Spleen (tissue), 11 donors: Measurements from ENCODE around the gene UQCC3. TPM values are rescaled to one million over a fixed set of nuclear protein-coding genes. Genes with fewer than 3 reads are reported as not detected.

Source experiments
- DNase-seq: peaks from one replicate; pipeline ENCODE4 v3.0.0-alpha.2; 2020
- H3K27ac ChIP-seq, 8 donors: fragments of 200-600 bp; sonication (generic) in 7 of 8; 1 replicate in 4 of 8; 2 replicates in 4 of 8; pipeline versions ENCODE4 v1.5.0 to v1.8.0; 2016 to 2021; ENCODE audit warnings: inconsistent platforms in 4 of 8, mild to moderate bottlenecking in 4 of 8, moderate library complexity in 1 of 8
- H3K27me3 ChIP-seq, 7 donors: fragments of 200-600 bp; sonication (generic) in 6 of 7; replicated peaks in 1 of 7; 1 replicate in 4 of 7; 2 replicates in 3 of 7; pipeline versions ENCODE4 v1.5.0 to v1.8.0; 2016 to 2021; ENCODE audit warnings: inconsistent platforms in 3 of 7, mild to moderate bottlenecking in 1 of 7
- H3K36me3 ChIP-seq, 6 donors: fragments of 200-600 bp; sonication (generic) in 5 of 6; 1 replicate in 4 of 6; 2 replicates in 2 of 6; pipeline versions ENCODE4 v1.5.0 to v1.8.0; 2016 to 2021; ENCODE audit warnings: inconsistent platforms in 2 of 6
- H3K4me1 ChIP-seq, 6 donors: fragments of 200-600 bp; sonication (generic) in 5 of 6; 1 replicate in 3 of 6; 2 replicates in 3 of 6; pipeline versions ENCODE4 v1.5.0 to v1.8.0; 2016 to 2021; ENCODE audit warnings: inconsistent platforms in 3 of 6
- H3K4me3 ChIP-seq, 8 donors: fragments of 200-600 bp; sonication (generic) in 7 of 8; 1 replicate in 4 of 8; 2 replicates in 4 of 8; pipeline versions ENCODE4 v1.5.0 to v1.8.0; 2016 to 2021; ENCODE audit warnings: inconsistent platforms in 4 of 8, mild to moderate bottlenecking in 4 of 8, moderate library complexity in 2 of 8
- H3K9me3 ChIP-seq, 8 donors: fragments of 200-600 bp; sonication (generic) in 7 of 8; 1 replicate in 4 of 8; 2 replicates in 4 of 8; pipeline versions ENCODE4 v1.5.0 to v1.8.0; 2016 to 2021; ENCODE audit warnings: inconsistent platforms in 4 of 8
- POLR2A ChIP-seq, 3 donors: fragments of 450-650 bp; IDR thresholded peaks; one replicate each; pipeline ENCODE4 v1.5.1; 2017; ENCODE audit warnings: antibody characterized with exemption in 3 of 3, mild to moderate bottlenecking in 1 of 3
- POLR2AphosphoS5 ChIP-seq, 3 donors: sonication (generic); formaldehyde crosslinking; IDR thresholded peaks; one replicate each; pipeline ENCODE4 v1.5.1; 2017; ENCODE audit warnings: antibody characterized with exemption in 3 of 3
- WGBS, 5 donors: extraction: QIAGEN DNeasy Blood & Tissue Kit in 3 of 5; methylation state at CpG; one replicate each; pipeline versions ENCODE4 v1.1.5 to v1.1.7; 2013 to 2018; 5-methylcytosine and 5-hydroxymethylcytosine counted together
- intact Hi-C: fragments of 100-400 bp; cut with DNase I; formaldehyde crosslinking; loops from one replicate; pipeline ENCODE4 v1.15.0; 2023; ENCODE audit warnings: low total_unique reads
- polyA plus RNA-seq, 3 donors: library from polyadenylated mRNA; stranded (reverse); fragments of 200-250 nt; gene quantifications; one replicate each; pipeline ENCODE4 v1.2.1, GENCODE V29; 2013
- total RNA-seq, 7 donors: library from RNA; depleted of rRNA in 3 of 7; stranded (reverse); fragments of >200 nt in 3 of 7; fragmentation: NEBNext Ultra II Directional in 4 of 7; extraction: Animal tissue kit (Norgen Biotek cat#: 25700) in 4 of 7; gene quantifications; one replicate each; pipeline versions ENCODE4 v1.1.0 to v1.2.1, GENCODE V29; 2016 to 2021
- TF ChIP-seq, protein P1 (sequence below), 11 experiments: fragments of 200-600 bp in 7 of 11; fragments of 450-650 bp in 4 of 11; sonication (generic) in 4 of 11; IDR thresholded peaks in 8 of 11; conservative IDR thresholded peaks in 3 of 11; 1 replicate in 7 of 11; 2 replicates in 4 of 11; pipeline versions ENCODE4 v1.4.0 to v1.8.0; 2016 to 2021; ENCODE audit warnings: antibody characterized with exemption in 11 of 11, inconsistent platforms in 4 of 11, mild to moderate bottlenecking in 1 of 11
- donor health status: healthy with polysubstance abuse.
- donor health status: DM: no; HTN: no; CAD: no; lungs with moderate emphysema.
- donor health status: DM: no; HTN: no; CAD: no.
- donor health status: Bipolar disorder and iron deficiency.
- donor health status: healthy.
- donor health status: DM: no; HTN: no; CAD: no.
- donor health status: DM: yes; HTN: yes; CAD: no.

The UQCC3 gene
- total and polyA plus RNA-seq, 10 donors, result 4.9 to 23.7 (median 6.2) TPM

DNA sequence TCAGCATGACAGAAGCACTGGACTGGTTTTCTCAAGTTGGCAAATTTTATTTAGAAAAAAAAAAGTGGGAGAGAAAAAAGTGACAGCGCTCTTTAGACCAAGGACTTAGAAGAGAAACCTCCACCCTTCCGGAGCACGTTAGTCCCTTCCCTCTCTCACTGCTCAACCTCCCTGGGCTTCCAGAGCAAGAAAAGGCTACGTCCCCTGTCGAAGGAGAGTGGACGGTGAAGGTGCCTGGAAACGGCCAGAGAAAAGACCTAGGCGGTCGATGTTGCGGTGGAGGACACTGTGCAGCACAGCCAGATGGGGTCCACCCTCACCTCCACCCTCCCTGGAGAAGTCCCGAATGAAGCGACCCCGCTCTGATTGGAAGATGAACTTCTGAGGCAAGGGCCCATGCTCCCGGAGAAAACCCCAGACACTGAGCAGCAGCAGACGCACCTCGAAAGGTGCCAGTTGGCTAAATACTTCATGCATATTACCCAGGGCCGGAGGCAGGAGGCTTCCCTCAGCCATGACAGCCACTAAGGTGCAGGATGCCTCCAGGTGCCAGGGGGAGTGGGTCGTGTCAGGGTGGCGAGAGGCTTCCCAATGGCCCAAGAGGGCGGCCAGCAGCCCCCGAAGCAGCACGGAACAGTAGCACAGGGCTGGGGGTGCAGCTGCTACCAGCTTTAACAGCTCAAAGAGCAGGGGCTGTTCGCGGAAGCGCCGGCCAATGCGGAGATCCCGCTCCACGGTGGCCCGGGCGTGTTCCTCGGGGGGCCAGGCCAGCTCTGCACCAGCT lies 24.5 kb upstream of the UQCC3 start:
- DNase-seq, result peak; percentile 88
- Histone ChIP-seq H3K27ac (peak overlapping the region in 5 of 8 donors; percentile 93 to 98 (median 94)), H3K36me3 (peaks cover 0 to 60% (median 43%) of the 10 kb centered on the region in 6 donors), H3K4me1 (peaks cover 28 to 84% (median 49%) of the 10 kb centered on the region in 6 donors), H3K27me3 (no peaks in the 10 kb centered on the region), H3K4me3 (peak overlapping the region in 5 of 8 donors; percentile 84 to 99 (median 94)), H3K9me3 (no peaks in the 10 kb centered on the region)
- WGBS, 5 donors, result 70 to 76% (median 71%) methylated on average over 30 to 32 of the region's 32 CpGs
- intact Hi-C loops, result no loop called here
- TF ChIP-seq POLR2A (IDR thresholded peaks at IDR 0.05), result no peak
- TF ChIP-seq POLR2AphosphoS5 (IDR thresholded peaks at IDR 0.05), result peak in 2 of 3 donors; percentile 19 to 38
- TF ChIP-seq, protein P1, sequence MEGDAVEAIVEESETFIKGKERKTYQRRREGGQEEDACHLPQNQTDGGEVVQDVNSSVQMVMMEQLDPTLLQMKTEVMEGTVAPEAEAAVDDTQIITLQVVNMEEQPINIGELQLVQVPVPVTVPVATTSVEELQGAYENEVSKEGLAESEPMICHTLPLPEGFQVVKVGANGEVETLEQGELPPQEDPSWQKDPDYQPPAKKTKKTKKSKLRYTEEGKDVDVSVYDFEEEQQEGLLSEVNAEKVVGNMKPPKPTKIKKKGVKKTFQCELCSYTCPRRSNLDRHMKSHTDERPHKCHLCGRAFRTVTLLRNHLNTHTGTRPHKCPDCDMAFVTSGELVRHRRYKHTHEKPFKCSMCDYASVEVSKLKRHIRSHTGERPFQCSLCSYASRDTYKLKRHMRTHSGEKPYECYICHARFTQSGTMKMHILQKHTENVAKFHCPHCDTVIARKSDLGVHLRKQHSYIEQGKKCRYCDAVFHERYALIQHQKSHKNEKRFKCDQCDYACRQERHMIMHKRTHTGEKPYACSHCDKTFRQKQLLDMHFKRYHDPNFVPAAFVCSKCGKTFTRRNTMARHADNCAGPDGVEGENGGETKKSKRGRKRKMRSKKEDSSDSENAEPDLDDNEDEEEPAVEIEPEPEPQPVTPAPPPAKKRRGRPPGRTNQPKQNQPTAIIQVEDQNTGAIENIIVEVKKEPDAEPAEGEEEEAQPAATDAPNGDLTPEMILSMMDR (IDR thresholded peaks at IDR 0.05 in 8 of 11, conservative IDR thresholded peaks at IDR 0.05 in 3 of 11), result no peak

DNA sequence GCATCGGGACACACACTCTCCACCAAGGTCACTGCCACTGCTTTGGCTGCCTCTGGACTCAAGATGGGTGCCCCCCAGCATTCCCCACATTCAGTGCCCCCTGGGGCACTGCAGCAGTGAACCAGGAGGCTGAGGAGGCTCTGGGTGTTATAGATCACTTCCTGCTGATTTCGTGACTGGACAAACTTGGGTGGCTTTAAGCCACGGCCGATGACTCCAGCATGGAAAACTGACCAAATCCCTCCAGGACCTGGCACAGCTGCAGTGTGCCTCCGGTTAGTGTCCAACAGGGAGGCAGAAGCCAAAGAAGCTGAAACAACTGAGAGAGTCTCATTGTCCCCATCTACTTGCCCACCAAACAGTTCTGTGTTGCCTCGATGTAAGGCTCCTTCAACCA lies 23.9 kb upstream of the UQCC3 start:
- TF ChIP-seq POLR2A (IDR thresholded peaks at IDR 0.05) (no peak), POLR2AphosphoS5 (IDR thresholded peaks at IDR 0.05) (no peak)
- TF ChIP-seq, protein P1 (IDR thresholded peaks at IDR 0.05 in 8 of 11, conservative IDR thresholded peaks at IDR 0.05 in 3 of 11), result no peak
- Histone ChIP-seq H3K27ac (peak overlapping the region in 1 of 8 donors; percentile 94), H3K4me3 (no peak overlapping the region), H3K36me3 (peaks cover 0 to 54% (median 41%) of the 10 kb centered on the region in 6 donors), H3K27me3 (no peaks in the 10 kb centered on the region), H3K4me1 (peaks cover 32 to 86% (median 55%) of the 10 kb centered on the region in 6 donors), H3K9me3 (no peaks in the 10 kb centered on the region)
- WGBS, 5 donors, result 76 to 89% (median 88%) methylated on average over 5 to 6 of the region's 6 CpGs
- intact Hi-C loops, result no loop called here
- no peak for DNase-seq

DNA sequence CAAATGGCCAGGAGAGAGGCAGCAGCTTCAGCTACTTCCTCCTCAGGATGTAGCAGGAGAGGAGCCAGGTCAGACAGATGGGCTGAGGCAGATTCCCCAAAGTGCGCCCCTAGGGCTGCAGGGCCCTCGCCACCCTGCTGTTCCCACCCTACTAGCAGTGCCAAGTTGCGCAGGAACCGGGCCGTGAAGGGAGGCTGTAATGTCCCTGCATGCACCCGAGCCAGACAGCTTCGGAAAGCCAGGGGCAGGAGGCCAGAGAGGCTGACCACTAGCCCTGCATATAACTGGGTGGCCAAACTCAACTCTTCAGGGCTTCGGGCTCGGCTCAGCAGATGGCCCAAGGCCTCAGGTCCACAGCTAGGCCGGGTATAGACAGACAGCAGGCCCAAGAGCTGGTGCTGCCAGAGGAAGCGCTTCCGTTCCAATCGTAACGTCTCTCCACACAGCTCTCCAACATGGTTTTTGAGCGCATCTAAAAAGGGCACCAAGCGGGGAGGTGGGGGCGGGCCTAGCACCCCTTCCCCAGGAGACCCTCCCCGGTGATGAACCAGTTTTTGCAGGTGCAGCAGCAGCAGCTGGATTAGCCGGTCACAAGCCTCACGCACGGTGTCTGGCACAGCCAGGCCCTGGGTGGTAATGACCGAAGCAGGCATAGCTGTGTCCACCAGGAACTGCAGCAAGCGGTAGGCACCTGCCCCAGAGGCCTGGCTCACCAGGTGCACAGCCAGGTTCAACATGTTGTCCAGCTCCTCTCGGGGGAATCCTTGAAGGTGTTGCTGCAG lies 23.1 kb upstream of the UQCC3 start:
- Histone ChIP-seq H3K9me3 (no peaks in the 10 kb centered on the region), H3K27ac (no peak overlapping the region), H3K4me3 (no peak overlapping the region), H3K27me3 (no peaks in the 10 kb centered on the region), H3K4me1 (peaks cover 32 to 81% (median 58%) of the 10 kb centered on the region in 6 donors), H3K36me3 (peaks cover 0 to 46% (median 34%) of the 10 kb centered on the region in 6 donors)
- DNase-seq, result peak; percentile 76
- intact Hi-C loops, result no loop called here
- WGBS, 5 donors, result 87 to 99% (median 96%) methylated on average over 6 to 24 of the region's 24 CpGs
- TF ChIP-seq POLR2AphosphoS5 (IDR thresholded peaks at IDR 0.05), result no peak
- TF ChIP-seq, protein P1 (IDR thresholded peaks at IDR 0.05 in 8 of 11, conservative IDR thresholded peaks at IDR 0.05 in 3 of 11), result no peak

- Histone ChIP-seq H3K27me3 (no peaks in the 10 kb centered on the region), H3K4me1 (peaks cover 32 to 77% (median 55%) of the 10 kb centered on the region in 6 donors), H3K27ac (no peak overlapping the region), H3K36me3 (peaks cover 0 to 40% (median 28%) of the 10 kb centered on the region in 6 donors), H3K9me3 (no peaks in the 10 kb centered on the region), H3K4me3 (no peak overlapping the region)
- 94 to 98% (median 95%) methylated on average over 11 of the region's 11 CpGs for WGBS, 5 donors
- DNase-seq, result peak; percentile 75
- intact Hi-C loops, result no loop called here
- TF ChIP-seq POLR2A (IDR thresholded peaks at IDR 0.05) (no peak), POLR2AphosphoS5 (IDR thresholded peaks at IDR 0.05) (no peak)
- TF ChIP-seq, protein P1 (IDR thresholded peaks at IDR 0.05 in 8 of 11, conservative IDR thresholded peaks at IDR 0.05 in 3 of 11), result no peak
These were observed 22.5 kb upstream of the UQCC3 start for GRCh38 chr11:62648967-62649364.
